ENCODE results near the gene PNPLA6. TPM values are rescaled to one million over a fixed set of nuclear protein-coding genes. Genes with fewer than 3 reads are reported as not detected.
A peak's percentile ranks its signal among the peaks of the same experiment; 100 is the strongest.

The PNPLA6 gene
- polyA plus RNA-seq, 1 donor (not counting 4 experiments of a cell fraction or from before 2014, with no cell fraction given) = 22.4 TPM

- TF ChIP-seq CTCF (optimal IDR thresholded peaks at IDR 0.05 in 1 of 3, IDR thresholded peaks at IDR 0.05 in 1 of 3, conservative IDR thresholded peaks at IDR 0.05 in 1 of 3; ENCODE audit: extremely low read depth in 1 of 3, insufficient read depth in 2 of 3, low read length in 3 of 3) (no peak), EZH2 (IDR thresholded peaks at IDR 0.05; ENCODE audit: low read length) (no peak)
- Histone ChIP-seq H2AFZ (ENCODE audit: control insufficient read depth, low read length) (peak within 1 kb of the TSS; percentile 94), H3K9me3 (ENCODE audit: control insufficient read depth, low read depth, low read length) (no peaks in the 10 kb centered on the region), H4K20me1 (ENCODE audit: control insufficient read depth, extremely low read depth, insufficient read depth, low read length) (no peaks in the 10 kb centered on the region), H3K9ac (ENCODE audit: control insufficient read depth, extremely low read depth, insufficient read depth, low read length) (peak within 1 kb of the TSS; percentile 81), H3K27me3 (ENCODE audit: control insufficient read depth, extremely low read depth, insufficient read depth, low read length) (no peaks in the 10 kb centered on the region), H3K36me3 (ENCODE audit: control insufficient read depth in 2 of 2, extremely low read depth in 1 of 2, insufficient read depth in 2 of 2, low read length in 2 of 2) (peaks cover 0 to 4% of the 10 kb centered on the region in 2 experiments), H3K27ac (ENCODE audit: control insufficient read depth, insufficient read depth, low read length) (peak within 1 kb of the TSS; percentile 43), H3K4me1 (ENCODE audit: control insufficient read depth, extremely low read depth, insufficient read depth, low read length) (peaks cover 12% of the 10 kb centered on the region), H3K79me2 (ENCODE audit: control insufficient read depth, insufficient read depth, low read length) (no peaks in the 10 kb centered on the region), H3K4me2 (ENCODE audit: control insufficient read depth, extremely low read depth, insufficient read depth, low read depth, low read length) (peak within 1 kb of the TSS; percentile 96), H3K9me1 (ENCODE audit: control insufficient read depth, extremely low read depth, insufficient read depth, low read length) (no peaks in the 10 kb centered on the region), H3K4me3 (ENCODE audit: control insufficient read depth in 2 of 3, extremely low read depth in 1 of 3, insufficient read depth in 2 of 3, low read depth in 1 of 3, low read length in 3 of 3) (peak within 1 kb of the TSS; percentile 75 to 91 (median 78))
- DNase-seq (ENCODE audit: low read depth, low spot score) (peak; percentile 77), FAIRE-seq (peak; percentile 53)
- dilution Hi-C loops (cut with MboI; ENCODE audit: extremely low pct_ligation_motif_present, low sequenced_read_pairs) = no loop called here
These were observed 13.2 kb upstream of the PNPLA6 start, which contains the start of gene MCOLN1 for GRCh38 chr19:7522072-7522922. MCOLN1 (plus strand) TSS chr19:7522624; CDS start chr19:7522751, 127 bp downstream.

DNA sequence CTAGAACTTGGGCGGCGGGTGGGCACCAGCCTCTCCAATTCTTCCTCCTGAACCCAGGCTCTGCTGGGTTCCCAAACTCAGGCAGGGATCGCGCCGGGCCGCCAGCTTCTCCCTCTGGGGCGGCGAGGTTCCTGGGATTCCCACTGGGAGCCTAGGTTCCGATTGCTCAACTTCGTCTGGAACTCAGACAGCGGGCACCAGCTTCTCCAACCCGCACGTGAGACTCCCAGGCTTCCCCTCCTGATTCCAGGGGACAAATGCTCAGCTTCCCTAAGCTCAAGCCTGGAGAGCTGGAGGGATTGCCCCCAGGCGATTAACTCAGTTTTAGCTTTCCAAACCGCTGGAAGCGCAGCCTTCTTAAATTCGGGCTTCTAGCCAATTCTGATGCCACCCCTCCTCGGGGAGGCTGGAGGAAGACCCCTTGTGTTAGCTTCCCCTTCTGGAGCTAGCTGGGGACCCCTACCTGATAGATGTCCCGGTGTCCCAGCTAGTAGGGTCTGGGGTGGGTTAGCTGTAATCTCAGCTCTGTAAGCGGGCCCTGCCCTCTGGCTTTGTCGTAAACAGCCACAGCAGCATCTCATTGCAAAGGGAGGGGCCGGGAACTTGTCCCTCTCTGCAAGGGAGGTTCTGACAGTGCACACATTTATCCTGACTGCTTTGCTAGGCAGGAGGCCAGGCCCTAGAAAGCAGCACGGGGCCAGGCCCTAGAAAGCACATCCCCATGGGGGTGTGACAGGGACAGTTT is 12.4 kb upstream of the PNPLA6 start:
- Histone ChIP-seq H3K4me1 (ENCODE audit: control insufficient read depth, extremely low read depth, insufficient read depth, low read length) (peaks cover 12% of the 10 kb centered on the region), H3K27ac (ENCODE audit: control insufficient read depth, insufficient read depth, low read length) (no peak overlapping the region), H3K36me3 (ENCODE audit: control insufficient read depth in 2 of 2, extremely low read depth in 1 of 2, insufficient read depth in 2 of 2, low read length in 2 of 2) (peaks cover 0 to 4% of the 10 kb centered on the region in 2 experiments), H3K4me3 (ENCODE audit: control insufficient read depth in 2 of 3, extremely low read depth in 1 of 3, insufficient read depth in 2 of 3, low read depth in 1 of 3, low read length in 3 of 3) (peak overlapping the region; percentile 75 to 91 (median 78)), H3K9ac (ENCODE audit: control insufficient read depth, extremely low read depth, insufficient read depth, low read length) (peak overlapping the region; percentile 81), H3K9me3 (ENCODE audit: control insufficient read depth, low read depth, low read length) (no peaks in the 10 kb centered on the region), H3K9me1 (ENCODE audit: control insufficient read depth, extremely low read depth, insufficient read depth, low read length) (no peaks in the 10 kb centered on the region), H4K20me1 (ENCODE audit: control insufficient read depth, extremely low read depth, insufficient read depth, low read length) (no peaks in the 10 kb centered on the region), H2AFZ (ENCODE audit: control insufficient read depth, low read length) (peak overlapping the region; percentile 30), H3K27me3 (ENCODE audit: control insufficient read depth, extremely low read depth, insufficient read depth, low read length) (no peaks in the 10 kb centered on the region), H3K4me2 (ENCODE audit: control insufficient read depth, extremely low read depth, insufficient read depth, low read depth, low read length) (peak overlapping the region; percentile 96), H3K79me2 (ENCODE audit: control insufficient read depth, insufficient read depth, low read length) (no peaks in the 10 kb centered on the region)
- dilution Hi-C loops (cut with MboI; ENCODE audit: extremely low pct_ligation_motif_present, low sequenced_read_pairs) = no loop called here
- no peak for DNase-seq (ENCODE audit: low read depth, low spot score)
- FAIRE-seq = no peak
- TF ChIP-seq EZH2 (IDR thresholded peaks at IDR 0.05; ENCODE audit: low read length) (no peak), CTCF (optimal IDR thresholded peaks at IDR 0.05 in 1 of 3, IDR thresholded peaks at IDR 0.05 in 1 of 3, conservative IDR thresholded peaks at IDR 0.05 in 1 of 3; ENCODE audit: extremely low read depth in 1 of 3, insufficient read depth in 2 of 3, low read length in 3 of 3) (no peak)

Measured in keratinocyte (primary cell).